NK-92 (cell line): ENCODE measurements around the gene ATXN3L.
"Not testable (repeated sequence)": the region's sequence is repeated elsewhere in the genome, so short reads cannot be mapped to it uniquely, and the experiment has no call there.

Experiments
- DNase-seq: peaks from one replicate; lab custom pipeline; 2025; ENCODE audit not compliant: unreplicated experiment; lab: John Stamatoyannopoulos, UW

ATXN3L gene

DNA sequence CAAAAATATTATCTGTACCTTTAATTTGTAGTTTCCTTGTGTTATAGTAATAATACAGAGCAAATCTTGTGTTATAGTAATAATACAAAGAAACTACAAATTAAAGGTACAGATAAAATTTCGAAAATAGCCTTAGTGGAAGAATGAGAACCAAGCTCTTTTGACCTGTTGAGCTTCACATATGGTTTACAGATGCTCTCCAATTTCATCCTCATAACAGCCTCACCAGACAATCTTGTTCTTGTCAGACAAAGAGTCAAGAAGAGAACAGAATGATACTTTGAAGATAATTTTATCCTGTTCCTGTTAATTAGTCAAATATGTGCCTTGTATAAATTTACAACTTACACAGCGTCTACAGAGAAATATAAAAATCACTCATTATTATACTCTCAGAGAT is 12.8 kb downstream of the ATXN3L start:
- no peak for DNase-seq

DNA sequence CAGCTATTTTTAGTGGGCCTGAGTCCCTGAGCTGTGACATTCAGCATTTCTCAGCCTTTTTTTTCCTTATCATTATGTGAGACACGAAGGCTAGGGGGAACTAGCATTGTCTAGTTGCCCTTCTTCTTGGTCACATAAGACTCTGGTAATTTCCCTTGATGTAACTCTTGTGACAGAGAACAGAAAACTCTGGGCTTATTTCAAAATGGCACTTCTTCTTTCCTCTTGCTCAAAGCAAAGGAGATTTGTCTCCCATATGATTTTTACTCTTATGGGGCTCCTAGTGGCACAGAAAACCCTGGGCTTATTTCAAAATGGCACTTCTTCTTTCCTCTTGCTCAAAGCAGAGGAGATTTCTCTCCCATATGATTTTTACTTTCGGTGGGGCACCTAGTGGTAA is 14.7 kb downstream of the ATXN3L start:
- DNase-seq = no peak

DNA sequence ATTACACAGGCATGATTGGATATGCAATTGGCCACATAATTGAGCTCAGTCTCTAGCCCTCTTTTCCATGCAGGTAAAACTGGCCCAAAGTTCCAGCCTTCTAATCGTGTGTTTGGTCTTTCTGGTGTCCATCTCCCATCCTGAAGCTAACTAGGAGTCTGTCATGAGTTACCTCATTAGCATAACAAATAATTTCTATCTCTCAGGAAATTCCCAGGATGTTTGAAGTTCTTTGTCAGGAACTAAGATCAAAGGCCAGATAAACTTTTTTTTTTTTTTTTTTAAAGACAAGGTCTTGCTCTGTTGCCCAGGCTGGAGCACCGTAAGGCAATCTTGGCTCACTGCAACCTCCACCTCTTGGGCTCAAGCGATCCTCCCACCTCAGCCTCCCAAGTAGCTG is 15.8 kb downstream of the ATXN3L start:
- DNase-seq = no peak

DNA sequence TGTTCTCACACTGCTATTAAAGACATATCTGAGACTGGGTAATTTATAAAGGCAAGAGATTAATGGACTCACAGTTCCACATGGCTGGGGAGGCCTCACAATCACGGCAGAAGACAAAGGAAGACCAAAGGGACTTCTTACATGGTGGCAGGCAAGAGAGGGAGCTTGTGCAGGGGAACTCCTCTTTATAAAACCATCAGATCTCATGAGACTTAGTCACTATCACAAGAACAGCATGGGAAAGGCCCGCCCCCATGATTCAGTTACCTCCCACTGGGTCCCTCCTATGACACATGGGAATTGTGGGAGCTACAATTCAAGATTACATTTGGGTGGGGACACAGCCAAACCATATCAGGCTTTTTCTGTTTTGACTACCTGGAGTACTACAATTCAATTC is 16.6 kb downstream of the ATXN3L start:
- not testable (repeated sequence) for DNase-seq

GRCh38 chrX:13298836-13299235 is 21.0 kb downstream of the ATXN3L start:
- no peak for DNase-seq

DNA sequence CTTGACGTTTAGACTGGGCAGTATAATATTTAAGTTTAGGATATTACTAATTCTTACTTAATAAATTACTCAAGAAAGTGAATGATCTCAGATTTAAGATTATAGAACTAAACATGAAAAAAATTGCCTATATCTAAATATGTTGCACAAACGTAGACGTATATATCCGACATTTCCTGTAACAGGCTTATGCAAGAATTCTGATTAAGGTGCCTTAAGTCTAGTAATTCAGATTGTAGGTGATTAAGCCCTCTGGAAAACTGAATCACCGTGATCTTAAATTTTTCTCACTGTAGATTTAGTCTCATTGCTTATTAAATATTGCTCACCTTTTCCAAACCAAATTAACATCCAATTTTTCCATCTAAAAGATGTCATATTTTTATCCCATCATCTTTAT is 24.0 kb downstream of the ATXN3L start:
- no peak for DNase-seq

GRCh38 chrX:13293700-13294099 is 26.2 kb downstream of the ATXN3L start:
- no peak for DNase-seq

- no peak for DNase-seq
Measured at GRCh38 chrX:13290891-13291614, 28.8 kb downstream of the ATXN3L start.

- no peak for DNase-seq
Measured at GRCh38 chrX:13288671-13289070, 31.2 kb downstream of the ATXN3L start.

- DNase-seq = no peak
Measured at GRCh38 chrX:13287816-13288215, 32.0 kb downstream of the ATXN3L start.

DNA sequence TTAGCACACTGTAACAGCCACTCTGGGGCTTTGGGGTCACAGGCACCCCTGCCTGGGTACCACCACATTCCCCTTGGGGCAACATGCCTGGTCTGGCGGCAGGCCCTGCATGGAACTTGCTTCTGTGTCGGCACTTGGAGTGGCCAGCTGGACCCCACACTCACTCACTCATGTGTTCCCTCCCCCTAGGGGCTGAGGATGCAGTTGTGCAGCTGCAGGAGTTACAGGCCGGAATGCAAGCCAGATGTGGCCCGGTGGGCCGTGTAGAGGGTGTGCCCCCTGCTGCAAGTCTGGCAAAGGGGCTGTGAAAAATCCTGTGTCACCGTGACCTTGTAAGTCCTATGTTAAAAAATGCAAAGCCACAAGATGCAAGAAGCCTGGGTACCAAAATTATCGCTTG is 34.2 kb downstream of the ATXN3L start:
- no peak for DNase-seq

GRCh38 chrX:13285229-13285628 is 34.6 kb downstream of the ATXN3L start:
- no peak for DNase-seq

- no peak for DNase-seq
Measured at GRCh38 chrX:13284570-13284969, 35.3 kb downstream of the ATXN3L start.

- DNase-seq = no peak
Measured at GRCh38 chrX:13283950-13284546, 35.8 kb downstream of the ATXN3L start.

GRCh38 chrX:13283512-13283911 is 36.3 kb downstream of the ATXN3L start:
- no peak for DNase-seq

- no peak for DNase-seq
Measured at GRCh38 chrX:13281289-13281688, 38.6 kb downstream of the ATXN3L start.

DNA sequence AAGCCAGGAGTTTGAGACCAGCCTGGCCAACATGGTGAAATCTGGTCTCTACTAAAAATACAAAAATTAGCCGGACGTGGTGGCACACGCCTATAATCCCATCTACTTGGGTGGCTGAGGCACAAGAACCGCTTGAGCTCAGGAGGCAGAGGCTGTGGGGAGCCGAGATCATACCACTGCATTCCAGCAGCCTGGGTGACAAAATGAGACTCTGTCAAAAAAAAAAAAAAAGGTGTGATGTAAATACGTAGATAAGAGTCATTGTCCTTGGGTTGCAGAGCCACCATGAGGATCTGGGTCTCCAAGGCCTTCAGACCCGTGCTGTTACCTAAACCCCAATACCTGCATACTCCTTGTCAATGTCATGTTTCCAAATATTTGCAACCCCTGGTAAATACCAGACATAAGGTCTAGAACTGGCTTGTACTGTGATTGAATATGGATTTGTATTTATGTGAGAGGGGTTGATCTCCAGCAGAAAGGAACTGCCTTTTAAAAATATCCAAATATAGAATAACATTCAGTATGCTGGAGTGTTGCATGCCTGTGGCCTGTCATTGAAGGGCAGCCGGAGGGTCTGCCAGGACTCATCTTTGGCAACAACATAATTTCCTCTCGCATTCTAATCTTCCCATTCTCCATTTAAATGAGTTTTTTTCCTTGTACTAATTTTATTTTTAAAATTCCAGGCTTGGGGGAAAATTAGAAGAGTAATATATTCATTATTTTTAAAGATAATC is 40.4 kb downstream of the ATXN3L start:
- DNase-seq = no peak

DNA sequence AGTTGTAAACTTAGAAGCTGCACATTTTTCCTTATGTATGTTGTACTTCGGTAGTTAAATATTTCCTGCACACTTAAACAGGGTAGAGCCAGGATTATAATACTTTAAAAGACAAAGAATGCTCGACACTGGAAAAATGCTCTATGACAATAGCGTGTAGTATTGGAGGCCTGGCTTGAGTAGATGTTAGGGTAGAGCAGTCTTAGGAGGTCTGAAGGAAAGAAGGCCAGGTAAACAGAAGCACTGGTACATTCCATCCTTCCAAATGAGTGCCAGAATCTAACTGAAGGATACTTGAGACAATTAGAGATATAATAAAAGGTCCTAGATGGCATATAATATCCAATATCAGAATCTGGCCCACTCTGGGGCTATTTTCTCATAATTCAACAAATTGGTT is 42.3 kb downstream of the ATXN3L start:
- no peak for DNase-seq

GRCh38 chrX:13276991-13277390 is 42.9 kb downstream of the ATXN3L start:
- no peak for DNase-seq

DNA sequence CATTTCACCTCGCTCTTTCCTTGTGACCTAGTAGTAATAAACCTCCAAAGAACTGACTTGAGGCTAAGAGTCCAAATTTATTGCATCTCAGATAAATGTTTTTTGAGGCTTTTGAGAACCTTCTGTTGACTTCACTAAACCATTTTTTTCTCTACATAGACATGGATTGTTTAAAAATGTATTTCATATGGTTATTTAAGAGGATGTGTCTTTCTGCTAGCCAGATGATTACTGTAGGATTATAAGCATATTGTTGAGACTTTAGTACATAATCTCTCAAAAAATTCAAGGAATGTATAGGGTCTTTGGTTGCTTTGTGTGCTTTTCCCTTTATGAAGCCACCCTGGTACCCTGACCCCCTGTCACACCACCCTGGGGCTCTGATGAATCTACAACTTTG is 44.8 kb downstream of the ATXN3L start:
- DNase-seq = no peak

DNA sequence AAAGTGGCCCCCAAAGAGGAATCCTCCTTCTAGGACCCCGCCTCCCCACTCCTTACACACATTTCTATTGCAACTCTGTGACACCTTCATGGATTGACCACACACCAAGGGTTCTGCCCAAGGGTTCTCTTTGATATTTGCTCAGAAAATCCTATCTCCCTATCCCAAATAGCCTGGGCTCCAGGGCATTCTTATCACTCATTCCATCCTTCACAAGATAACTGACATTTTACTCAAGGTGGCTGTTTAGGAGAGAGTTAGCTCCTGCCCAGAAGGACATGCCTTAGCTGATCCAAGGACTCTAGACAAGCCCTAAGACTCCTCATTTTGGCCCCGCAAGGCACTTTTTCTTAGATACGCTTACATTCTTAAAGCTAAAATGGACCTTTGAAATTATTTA is 47.4 kb downstream of the ATXN3L start:
- DNase-seq = no peak

DNA sequence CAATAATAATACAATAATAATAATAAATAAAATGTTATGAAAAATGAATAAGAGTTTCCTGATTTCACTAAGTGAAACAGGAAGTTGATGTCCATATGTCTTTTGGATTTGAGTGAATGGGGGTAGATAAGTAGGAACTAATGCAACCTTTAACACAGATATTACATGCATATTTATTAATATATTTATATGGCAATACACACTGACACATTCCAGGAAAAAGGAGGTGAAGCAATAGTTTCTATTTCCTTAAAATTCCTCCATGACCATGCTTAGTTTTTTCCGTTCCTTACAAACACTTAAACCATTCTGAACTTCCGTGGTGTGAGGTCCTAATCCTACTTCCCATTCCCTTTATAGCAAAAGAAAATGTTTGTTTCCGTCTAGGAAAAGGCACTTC is 48.3 kb downstream of the ATXN3L start:
- no peak for DNase-seq
